ENCODE data around the gene TRIM9.
"Not testable (repeated sequence)": the region's sequence is repeated elsewhere in the genome, so short reads cannot be mapped to it uniquely, and the experiment has no call there.

Gene TRIM9

GRCh38 chr14:50955373-50956043 lies 139.4 kb downstream of the TRIM9 start:
- DNase-seq, result no peak

GRCh38 chr14:50954811-50955372 lies 140.0 kb downstream of the TRIM9 start:
- DNase-seq, result no peak

- DNase-seq, result no peak
These were observed 141.4 kb downstream of the TRIM9 start for GRCh38 chr14:50953502-50953901.

- DNase-seq, result no peak
These were observed 143.9 kb downstream of the TRIM9 start for GRCh38 chr14:50951032-50951431.

- DNase-seq, result no peak
These were observed 146.7 kb downstream of the TRIM9 start for GRCh38 chr14:50948205-50948604.

- no peak for DNase-seq
These were observed 147.5 kb downstream of the TRIM9 start for GRCh38 chr14:50947446-50947845.

GRCh38 chr14:50946234-50946935 lies 148.5 kb downstream of the TRIM9 start:
- no peak for DNase-seq

- peak; percentile 1 for DNase-seq
These were observed 150.1 kb downstream of the TRIM9 start for GRCh38 chr14:50944647-50945413.

GRCh38 chr14:50943943-50944646 lies 150.8 kb downstream of the TRIM9 start, which contains the start of gene PYGL:
Gene PYGL, minus strand, starts transcription at chr14:50944483. Its CDS starts 80 bp downstream, at chr14:50944403.
- DNase-seq, result peak; percentile 28

GRCh38 chr14:50943261-50943942 lies 151.5 kb downstream of the TRIM9 start:
- no peak for DNase-seq

GRCh38 chr14:50941638-50942037 lies 153.3 kb downstream of the TRIM9 start:
- not testable (repeated sequence) for DNase-seq

GRCh38 chr14:50941151-50941550 lies 153.8 kb downstream of the TRIM9 start:
- DNase-seq, result no peak

- DNase-seq, result no peak
These were observed 157.1 kb downstream of the TRIM9 start for GRCh38 chr14:50937800-50938199.

GRCh38 chr14:50937325-50937724 lies 157.6 kb downstream of the TRIM9 start:
- no peak for DNase-seq

GRCh38 chr14:50936882-50937281 lies 158.0 kb downstream of the TRIM9 start:
- no peak for DNase-seq

GRCh38 chr14:50936016-50936340 lies 158.9 kb downstream of the TRIM9 start:
- no peak for DNase-seq

- no peak for DNase-seq
These were observed 159.5 kb downstream of the TRIM9 start for GRCh38 chr14:50935126-50936015.

- DNase-seq, result no peak
These were observed 162.1 kb downstream of the TRIM9 start for GRCh38 chr14:50932592-50933495.

- no peak for DNase-seq
These were observed 162.7 kb downstream of the TRIM9 start for GRCh38 chr14:50932156-50932555.

GRCh38 chr14:50931559-50931958 lies 163.3 kb downstream of the TRIM9 start:
- DNase-seq, result no peak
